HepG2 (cell line): ENCODE results near the gene ARHGEF7.

Experiments used
- DDIT3 ChIP-seq: sonication (generic); formaldehyde crosslinking; IDR thresholded peaks from 2 replicates; pipeline ENCODE4 v1.4.0; 2020; ENCODE audit warnings: mild to moderate bottlenecking, missing genetic modification reagents
- EP300 ChIP-seq, 3 experiments: sonication (generic) in 1 of 3; formaldehyde crosslinking in 1 of 3; IDR thresholded peaks; 2 replicates each; pipeline versions ENCODE4 v1.5.1 to v1.6.1; 2011 to 2020; ENCODE audit warnings: low read depth in 2 of 3, low read length in 2 of 3, borderline replicate concordance in 1 of 3, improper control_type of control experiment in 1 of 3, mild to moderate bottlenecking in 1 of 3, missing genetic modification reagents in 1 of 3, moderate library complexity in 1 of 3
- HNRNPLL ChIP-seq: fragments of 200-400 bp; formaldehyde crosslinking; IDR thresholded peaks from 2 replicates; pipeline ENCODE4 v1.6.1; 2017; ENCODE audit warnings: mild to moderate bottlenecking, low read depth, low read length; ENCODE audit not compliant: poor library complexity, severe bottlenecking
- PREB ChIP-seq: sonication (generic); formaldehyde crosslinking; IDR thresholded peaks from 2 replicates; pipeline ENCODE4 v1.4.0; 2020; ENCODE audit warnings: missing genetic modification reagents
- SUZ12 ChIP-seq: fragments of 150-350 bp; IDR thresholded peaks from 2 replicates; pipeline ENCODE4 v1.6.1; 2014; ENCODE audit warnings: low read depth, low read length
- THYN1 ChIP-seq: sonication (generic); formaldehyde crosslinking; IDR thresholded peaks from 2 replicates; pipeline ENCODE4 v1.8.1; 2023; ENCODE audit warnings: low read depth, mild to moderate bottlenecking, moderate library complexity, missing genetic modification reagents, borderline replicate concordance
- USF2 ChIP-seq, 2 experiments: sonication (generic) in 1 of 2; formaldehyde crosslinking in 1 of 2; IDR thresholded peaks; 2 replicates each; pipeline versions ENCODE4 v1.5.1 to v1.6.1; 2011 to 2020; ENCODE audit warnings: borderline replicate concordance in 1 of 2, low read depth in 1 of 2, low read length in 1 of 2, mild to moderate bottlenecking in 1 of 2, missing genetic modification reagents in 1 of 2, moderate library complexity in 1 of 2
- ZBTB33 ChIP-seq: sonication (generic); formaldehyde crosslinking; IDR thresholded peaks from 2 replicates; pipeline ENCODE4 v1.4.0; 2020; ENCODE audit warnings: missing genetic modification reagents
- ZNF546 ChIP-seq: sonication (generic); formaldehyde crosslinking; conservative IDR thresholded peaks from 2 replicates; pipeline ENCODE4 v1.8.1; 2023; ENCODE audit warnings: mild to moderate bottlenecking, missing genetic modification reagents
- ZNF891 ChIP-seq: sonication (generic); formaldehyde crosslinking; IDR thresholded peaks from 2 replicates; pipeline ENCODE4 v1.5.0; 2020; ENCODE audit warnings: mild to moderate bottlenecking, missing genetic modification reagents
- TF ChIP-seq, protein P1 (sequence below): sonication (generic); formaldehyde crosslinking; IDR thresholded peaks from 2 replicates; pipeline ENCODE4 v1.5.0; 2020; ENCODE audit warnings: mild to moderate bottlenecking, missing genetic modification reagents, moderate library complexity

GRCh38 chr13:111256946-111257345, 141.8 kb downstream of the ARHGEF7 start:
- no peak for TF ChIP-seq ZNF546 (CRISPR knock-in tag)
- TF ChIP-seq ZNF891 (CRISPR knock-in tag) = no peak
- no peak for TF ChIP-seq DDIT3 (CRISPR knock-in tag)
- TF ChIP-seq, protein P1, sequence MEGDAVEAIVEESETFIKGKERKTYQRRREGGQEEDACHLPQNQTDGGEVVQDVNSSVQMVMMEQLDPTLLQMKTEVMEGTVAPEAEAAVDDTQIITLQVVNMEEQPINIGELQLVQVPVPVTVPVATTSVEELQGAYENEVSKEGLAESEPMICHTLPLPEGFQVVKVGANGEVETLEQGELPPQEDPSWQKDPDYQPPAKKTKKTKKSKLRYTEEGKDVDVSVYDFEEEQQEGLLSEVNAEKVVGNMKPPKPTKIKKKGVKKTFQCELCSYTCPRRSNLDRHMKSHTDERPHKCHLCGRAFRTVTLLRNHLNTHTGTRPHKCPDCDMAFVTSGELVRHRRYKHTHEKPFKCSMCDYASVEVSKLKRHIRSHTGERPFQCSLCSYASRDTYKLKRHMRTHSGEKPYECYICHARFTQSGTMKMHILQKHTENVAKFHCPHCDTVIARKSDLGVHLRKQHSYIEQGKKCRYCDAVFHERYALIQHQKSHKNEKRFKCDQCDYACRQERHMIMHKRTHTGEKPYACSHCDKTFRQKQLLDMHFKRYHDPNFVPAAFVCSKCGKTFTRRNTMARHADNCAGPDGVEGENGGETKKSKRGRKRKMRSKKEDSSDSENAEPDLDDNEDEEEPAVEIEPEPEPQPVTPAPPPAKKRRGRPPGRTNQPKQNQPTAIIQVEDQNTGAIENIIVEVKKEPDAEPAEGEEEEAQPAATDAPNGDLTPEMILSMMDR = no peak
- TF ChIP-seq SUZ12 = no peak
- no peak for TF ChIP-seq ZBTB33 (CRISPR knock-in tag)
- TF ChIP-seq THYN1 (CRISPR knock-in tag) = no peak
- no peak for TF ChIP-seq EP300 (IDR thresholded peaks at IDR 0.05; ENCODE audit: low read depth in 2 of 2, low read length in 2 of 2)
- TF ChIP-seq EP300 (CRISPR knock-in tag; IDR thresholded peaks at IDR 0.05; ENCODE audit: borderline replicate concordance) = no peak
- TF ChIP-seq PREB (CRISPR knock-in tag) = no peak
- TF ChIP-seq USF2 (IDR thresholded peaks at IDR 0.05; ENCODE audit: low read depth, low read length) = no peak
- no peak for TF ChIP-seq USF2 (CRISPR knock-in tag; IDR thresholded peaks at IDR 0.05; ENCODE audit: borderline replicate concordance)
- no peak for TF ChIP-seq HNRNPLL
